EL (cell line): ENCODE data around the gene EYS.
"Not testable (repeated sequence)": the region's sequence is repeated elsewhere in the genome, so short reads cannot be mapped to it uniquely, and the experiment has no call there.

ENCODE experiments used
- DNase-seq: peaks from one replicate; pipeline ENCODE4 v3.0.0-alpha.2; 2016

Gene EYS

DNA sequence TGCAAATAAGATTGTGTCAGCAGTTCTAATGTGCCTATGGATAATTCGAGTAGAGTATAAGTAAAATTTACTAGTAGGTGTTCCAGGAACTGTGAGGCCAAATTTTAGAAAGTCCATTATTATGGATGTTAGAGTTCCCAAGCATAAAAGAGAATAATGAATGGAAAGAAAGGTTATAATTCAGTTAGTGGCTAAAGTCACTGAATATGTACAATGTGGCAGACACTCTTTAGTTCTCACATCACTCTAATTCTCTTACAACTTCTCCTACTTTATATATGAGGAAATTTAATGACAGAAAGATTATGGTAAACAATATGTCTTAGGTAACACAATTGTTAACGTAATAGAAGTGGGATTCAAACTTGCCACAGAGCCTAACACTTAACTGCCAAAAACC is 75.3 kb downstream of the EYS start:
- no peak for DNase-seq

DNA sequence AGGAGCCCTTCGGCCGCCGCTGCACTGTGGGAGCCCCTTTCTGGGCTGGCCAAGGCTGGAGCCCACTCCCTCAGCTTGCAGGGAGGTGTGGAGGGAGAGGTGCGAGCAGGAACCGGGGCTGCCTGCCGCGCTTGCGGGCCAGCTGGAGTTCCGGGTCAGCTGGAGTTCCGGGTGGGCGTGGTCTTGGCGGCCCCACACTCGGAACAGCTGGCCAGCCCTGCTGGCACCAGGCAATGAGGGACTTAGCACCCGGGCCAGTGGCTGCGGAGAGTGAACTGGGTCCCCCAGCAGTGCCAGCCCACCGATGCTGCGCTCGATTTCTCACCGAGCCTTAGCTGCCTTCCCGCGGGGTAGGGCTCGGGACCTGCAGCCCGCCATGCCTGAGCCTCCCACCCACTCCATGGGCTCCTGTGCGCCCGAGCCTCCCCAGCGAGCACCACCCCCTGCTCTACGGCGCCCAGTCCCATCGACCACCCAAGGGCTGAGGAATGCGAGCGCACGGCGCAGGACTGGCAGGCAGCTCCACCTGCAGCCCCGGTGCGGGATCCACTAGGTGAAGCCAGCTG is 79.5 kb downstream of the EYS start:
- not testable (repeated sequence) for DNase-seq

DNA sequence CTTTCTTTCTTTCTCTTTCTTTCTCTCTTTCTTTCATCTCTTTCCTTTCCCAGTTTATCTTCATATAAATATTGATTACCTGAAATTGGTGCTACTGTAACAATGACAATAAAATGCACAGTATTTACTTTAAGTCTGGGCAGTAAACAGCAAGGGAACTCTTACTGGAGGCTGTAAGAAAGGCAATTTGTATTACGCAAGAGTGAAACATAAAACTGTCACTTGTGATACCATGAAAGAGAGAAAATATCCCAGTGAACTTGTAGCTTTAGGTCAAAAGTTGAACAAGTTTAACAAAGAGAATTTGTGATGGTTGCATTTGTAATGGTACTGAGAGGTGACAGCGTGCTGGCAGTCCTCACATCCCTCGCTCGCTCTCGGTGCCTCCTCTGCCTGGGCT is 80.0 kb downstream of the EYS start:
- no peak for DNase-seq

DNA sequence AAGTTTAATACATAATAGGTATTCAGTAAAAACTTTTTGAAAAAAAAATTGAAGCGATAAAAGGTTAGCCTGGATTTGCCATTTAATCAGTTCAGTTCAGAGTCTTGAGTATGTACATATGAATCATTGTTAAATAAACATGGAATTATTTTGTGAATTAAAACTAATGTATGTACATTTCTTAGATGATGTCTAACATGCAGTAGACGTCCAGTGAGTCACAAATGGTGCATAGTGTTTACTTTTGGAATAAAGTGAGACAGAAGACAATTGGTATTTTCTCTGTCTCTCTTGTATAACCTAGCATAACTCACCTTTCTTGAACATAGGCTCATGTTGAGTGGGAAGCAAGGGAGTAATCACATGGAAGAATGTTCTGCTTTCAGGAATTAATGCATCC is 83.5 kb downstream of the EYS start:
- no peak for DNase-seq

DNA sequence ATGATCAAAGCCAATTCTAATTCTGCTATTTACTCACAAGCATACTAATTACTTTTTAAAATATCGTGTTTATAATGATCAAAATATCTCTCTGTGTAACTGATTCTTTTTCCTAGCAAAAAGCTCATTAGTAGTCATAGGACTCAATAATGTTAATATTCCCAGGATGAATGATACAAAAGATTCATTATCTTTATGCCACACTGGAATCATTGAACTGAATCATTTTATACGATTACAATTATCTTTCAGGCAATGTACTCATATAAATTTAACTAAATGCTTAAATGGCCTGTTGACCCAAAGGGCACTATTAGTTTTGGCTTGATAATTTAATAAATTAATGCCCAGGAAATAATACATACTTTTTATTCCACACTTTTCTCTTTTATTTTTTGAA is 96.3 kb downstream of the EYS start:
- no peak for DNase-seq

DNA sequence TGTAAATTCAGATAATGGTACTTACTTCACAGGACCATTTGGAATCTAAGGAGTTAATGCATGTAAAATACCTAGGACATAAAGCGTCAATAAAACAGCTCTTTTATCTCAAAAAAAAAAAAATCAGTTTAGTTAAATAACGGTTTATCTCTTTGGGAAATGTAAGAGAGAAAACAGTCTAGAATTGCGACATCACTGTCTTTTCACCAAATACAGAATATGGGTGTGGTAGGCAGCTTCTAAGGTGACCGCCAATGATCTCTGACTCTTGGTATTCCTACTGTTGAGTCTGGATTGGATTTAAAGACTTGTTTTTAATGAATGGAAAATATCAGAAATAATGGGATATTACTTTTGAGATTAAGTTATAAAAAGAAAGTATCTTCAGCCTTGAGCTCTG is 111.5 kb downstream of the EYS start:
- no peak for DNase-seq

DNA sequence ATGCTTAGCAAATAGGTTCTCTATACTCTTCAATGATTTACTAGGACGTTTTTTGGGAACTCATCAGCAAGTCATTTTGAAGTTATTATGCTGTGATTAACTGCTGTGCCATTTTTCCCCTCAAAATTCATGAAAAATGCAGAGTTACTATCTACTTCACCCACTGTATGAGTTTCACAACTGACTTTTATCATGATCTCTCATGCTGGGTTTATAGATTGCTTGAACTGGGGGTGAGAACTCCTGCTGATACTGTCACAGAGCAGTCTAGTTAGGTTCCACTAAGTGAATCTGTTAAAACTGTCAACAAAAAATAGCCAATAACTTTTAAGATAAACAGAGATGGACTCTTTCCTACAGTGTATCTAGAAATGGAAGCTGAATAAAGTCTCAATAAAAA is 136.7 kb downstream of the EYS start:
- no peak for DNase-seq

DNA sequence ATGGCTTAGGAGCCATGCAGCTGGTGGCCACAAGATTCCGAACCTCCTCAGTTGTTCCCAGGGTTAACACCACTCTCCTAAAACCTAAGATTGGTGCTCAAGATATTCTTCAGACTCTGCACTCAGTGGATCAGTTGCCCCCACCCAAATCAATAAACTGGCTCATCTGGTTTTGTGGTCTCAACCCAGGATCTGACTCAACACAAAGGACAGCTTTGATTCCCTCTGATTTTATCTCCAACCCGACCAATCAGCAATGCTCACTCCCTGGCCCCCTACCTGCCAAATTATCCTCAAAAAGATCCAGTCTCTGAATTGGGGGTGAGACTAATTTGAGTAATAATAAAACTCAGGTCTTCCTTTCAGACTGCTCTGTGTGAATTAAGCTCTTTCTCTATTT is 137.5 kb downstream of the EYS start:
- no peak for DNase-seq

DNA sequence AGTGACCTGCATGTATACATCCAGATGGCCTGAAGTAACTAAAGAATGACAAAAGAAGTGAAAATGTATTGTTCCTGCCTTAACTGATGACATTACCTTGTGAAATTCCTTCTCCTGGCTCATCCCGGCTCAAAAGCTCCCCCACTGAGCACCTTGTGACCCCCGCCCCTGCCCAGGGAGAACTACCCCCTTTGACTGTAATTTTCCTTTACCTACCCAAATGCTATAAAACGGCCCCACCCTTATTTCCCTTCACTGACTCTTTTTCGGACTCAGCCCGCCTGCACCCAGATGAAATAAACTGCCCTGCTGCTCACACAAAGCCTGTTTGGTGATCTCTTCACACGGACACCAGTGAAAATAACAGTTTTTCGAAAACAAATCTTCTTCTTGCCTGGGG is 138.0 kb downstream of the EYS start:
- DNase-seq, result not testable (repeated sequence)

DNA sequence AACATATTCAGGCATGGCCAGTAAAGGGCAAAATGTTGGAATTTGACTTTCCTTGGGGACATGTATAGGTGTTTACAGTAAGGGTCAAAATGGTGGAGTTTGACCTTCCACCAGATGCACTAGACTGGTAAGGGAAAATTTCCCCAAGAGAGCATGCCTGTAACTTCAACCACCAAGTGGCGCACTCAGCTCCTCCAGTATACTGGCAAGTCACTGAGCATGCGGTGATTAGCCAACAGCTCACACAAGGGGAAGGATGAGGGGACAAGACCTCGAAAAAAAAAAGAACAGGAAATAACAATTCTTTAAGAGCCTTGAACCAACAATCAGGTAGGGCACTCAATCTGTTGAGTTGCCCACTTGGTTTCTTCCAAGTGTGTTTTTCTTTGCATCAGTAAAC is 140.9 kb downstream of the EYS start:
- no peak for DNase-seq

DNA sequence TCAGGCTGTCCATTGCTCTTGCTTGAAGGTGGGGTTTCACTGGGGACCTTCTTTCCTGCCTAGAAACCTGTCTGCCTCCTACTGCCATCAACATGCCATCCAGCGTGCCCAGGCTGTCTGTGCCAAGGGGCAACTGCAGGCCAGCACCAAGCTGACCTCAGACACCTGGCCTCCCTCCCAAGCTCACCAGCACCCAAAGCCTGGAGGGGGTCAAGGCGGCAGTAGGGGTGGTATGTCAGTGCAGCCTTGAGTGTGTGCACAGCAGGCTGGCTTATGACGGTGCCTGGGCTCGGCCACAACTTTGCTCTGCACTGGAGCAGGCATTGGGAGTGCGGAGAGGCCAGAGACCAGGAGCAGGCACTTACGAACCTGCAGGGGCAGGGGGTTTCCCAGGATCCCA is 149.0 kb downstream of the EYS start:
- no peak for DNase-seq

DNA sequence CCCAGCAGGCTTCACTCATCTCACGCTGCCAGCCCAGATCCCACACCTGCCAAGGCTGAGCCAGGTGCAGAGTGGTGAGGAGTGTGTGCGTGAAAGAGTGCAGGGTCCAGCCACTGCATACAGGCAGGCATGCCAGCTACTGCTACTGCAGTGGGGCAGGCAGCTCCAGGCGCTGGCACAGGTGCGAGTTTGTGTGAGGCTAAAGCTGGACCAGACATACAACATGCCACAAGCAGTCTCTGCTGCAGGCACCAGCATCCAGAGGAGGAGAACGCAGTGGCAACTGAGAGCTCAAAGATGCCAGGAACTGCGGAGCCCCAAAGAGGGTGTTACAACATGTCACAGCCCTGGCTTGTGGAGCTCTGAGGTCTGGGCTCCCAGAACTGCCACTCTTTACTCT is 149.8 kb downstream of the EYS start:
- no peak for DNase-seq

DNA sequence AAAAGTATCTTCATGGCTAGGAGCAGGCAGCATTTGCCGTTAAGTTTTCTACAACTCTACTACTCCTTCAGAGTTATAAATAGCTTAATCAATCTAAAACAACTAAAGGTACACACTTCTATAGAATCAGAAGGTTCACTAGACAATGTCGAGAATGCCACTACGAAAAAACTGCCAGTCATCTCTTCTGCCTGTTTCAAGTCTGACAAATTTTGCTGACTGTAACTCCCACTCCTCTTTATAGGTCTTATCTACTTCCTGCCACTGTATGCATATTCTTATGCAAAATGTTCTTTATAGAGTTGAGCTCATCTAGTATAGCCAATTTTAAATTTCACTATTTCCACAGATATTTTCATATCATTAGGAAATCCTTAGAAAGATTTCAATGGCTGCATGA is 160.1 kb downstream of the EYS start:
- no peak for DNase-seq

DNA sequence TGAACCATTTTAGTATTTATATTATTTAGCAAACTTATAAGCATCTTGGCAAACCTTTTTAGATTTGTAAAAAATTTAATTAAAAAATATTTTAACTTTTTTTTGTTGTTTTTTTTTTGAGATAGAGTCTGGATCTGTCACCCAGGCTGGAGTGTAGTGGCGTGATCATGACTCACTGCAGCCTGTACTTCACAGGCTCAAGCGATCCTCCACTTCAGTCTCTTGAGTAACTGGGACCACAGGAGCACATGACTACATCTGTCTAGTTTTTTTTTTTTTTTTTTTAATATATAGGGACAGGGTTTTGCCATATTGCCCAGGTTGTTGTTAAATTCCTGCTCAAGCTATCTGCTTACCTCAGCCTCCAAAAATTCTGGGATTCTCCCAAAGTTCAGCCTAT is 161.1 kb downstream of the EYS start:
- DNase-seq, result no peak

DNA sequence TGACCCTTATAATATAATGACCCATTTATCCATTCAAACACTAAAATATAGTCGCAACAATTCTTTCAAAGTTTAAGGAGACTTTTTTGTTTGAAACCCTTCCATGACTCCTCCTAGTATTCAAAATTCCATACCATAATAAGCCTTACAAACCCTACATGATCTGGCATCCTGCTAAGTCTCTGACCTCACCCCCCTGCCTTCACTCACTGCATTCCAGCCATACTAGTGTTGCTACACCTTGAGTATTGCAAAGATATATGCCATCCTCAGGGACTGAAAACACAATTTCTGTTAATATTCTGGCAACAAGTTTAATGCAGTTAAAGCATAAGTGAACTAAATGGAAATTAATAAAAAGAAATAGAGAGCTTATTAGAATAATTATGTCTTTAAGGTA is 168.4 kb downstream of the EYS start:
- DNase-seq, result no peak

DNA sequence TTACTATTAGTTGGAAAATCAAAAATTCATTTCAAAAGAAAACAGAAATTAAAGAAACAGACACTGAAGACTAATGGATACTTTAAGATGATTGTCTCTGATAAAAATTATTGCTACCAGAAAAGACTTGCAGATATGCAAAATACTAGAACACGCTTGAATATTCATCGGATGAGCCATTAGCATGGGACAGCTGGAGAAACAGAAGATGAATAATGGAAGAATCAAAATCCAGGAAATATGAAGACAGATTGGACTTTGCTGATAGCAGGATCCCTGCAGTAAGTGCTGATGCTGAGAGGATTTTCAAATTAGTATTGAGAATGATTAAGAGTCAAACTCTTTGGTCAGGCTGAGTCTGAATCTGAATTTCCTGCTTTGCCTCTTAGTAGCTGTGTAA is 169.4 kb downstream of the EYS start:
- DNase-seq, result no peak

DNA sequence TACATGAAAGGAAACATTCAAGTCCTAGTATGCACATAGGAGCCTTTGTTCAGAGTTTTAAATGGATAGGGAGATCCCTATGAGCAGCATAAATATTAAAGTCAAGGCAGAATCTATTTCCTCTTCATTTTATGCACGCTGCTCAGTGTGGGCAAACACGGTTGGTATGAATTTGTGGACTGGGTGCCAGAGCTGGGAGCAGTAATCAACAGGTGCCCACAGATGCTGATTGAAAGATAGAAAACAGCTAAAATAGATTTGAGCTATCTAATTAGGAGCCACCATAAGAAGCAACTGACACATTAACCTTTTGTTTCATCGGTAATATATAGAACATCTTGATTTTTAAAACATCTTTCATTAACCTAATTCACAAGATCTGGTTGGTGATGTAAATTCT is 175.5 kb downstream of the EYS start:
- no peak for DNase-seq

DNA sequence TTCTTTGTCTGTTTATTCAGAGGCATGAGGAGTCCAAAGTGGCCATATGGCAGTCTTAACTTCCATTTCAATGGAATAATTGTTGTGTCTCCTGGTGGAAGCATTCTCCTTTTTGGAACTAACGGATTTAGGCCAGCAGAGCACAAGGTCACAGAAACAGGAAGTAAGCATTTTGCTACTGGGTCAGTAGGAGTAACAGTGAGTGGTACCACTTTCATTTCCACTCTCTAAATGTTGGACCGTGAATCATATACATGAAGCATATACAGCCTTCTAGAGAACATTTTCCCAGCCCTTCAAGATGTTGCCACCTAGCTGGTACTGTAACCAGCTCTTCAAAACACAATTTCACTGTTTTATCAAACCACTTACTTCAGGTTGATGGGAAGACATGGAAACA is 182.8 kb downstream of the EYS start:
- no peak for DNase-seq

DNA sequence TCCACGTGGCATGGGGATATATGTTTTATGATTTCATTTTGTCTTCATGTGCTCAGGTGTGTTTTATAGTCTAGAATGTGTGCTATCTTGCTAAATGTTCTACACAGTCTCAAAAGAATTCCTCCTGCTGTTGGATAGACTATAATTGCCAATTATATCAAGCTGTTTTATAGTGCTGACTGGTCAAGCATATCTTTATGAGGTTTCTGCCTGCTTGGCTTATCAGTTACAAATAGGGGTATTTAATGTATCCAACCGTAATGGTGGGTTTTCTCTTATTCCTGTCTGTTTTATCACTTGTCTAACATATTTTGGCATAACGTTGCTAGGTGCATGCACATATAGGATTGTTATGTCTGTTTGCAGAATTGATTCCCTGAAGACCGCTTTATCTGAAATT is 201.3 kb downstream of the EYS start:
- no peak for DNase-seq

DNA sequence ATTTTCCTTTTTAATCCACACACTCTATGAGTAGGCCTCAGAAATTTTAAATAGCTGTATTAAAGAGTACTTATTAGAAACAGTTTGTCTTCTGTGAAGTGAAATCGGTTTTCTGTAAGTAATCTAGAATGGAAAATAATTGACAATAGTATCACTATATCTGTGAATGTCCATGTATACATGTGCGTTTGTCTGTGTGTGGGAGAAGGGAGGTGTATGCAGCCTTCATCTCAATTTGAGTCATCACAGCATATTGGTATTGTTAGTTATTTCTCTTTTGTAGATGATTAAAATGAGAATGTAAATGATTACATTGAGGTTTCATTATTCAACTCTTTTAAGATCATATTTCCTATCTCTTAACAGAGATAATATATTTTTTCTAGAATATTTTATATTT is 206.0 kb downstream of the EYS start:
- DNase-seq, result no peak

DNA sequence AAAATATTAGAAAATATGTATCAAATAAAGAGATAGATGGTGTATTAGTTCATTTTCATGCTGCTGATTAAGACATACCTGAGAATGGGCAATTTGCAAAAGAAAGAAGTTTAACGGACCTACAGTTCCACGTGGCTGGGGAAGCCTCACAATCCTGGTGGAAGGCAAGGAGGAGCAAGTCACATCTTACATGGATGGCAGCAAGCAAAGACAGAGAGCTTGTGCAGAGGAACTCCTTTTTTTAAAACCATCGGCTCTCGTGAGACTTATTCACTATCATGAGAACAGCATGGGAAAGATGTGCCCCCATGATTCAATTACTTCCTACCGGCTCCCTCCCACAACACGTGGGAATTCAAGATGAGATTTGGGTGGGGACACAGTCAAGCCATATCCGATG is 223.4 kb downstream of the EYS start:
- not testable (repeated sequence) for DNase-seq

DNA sequence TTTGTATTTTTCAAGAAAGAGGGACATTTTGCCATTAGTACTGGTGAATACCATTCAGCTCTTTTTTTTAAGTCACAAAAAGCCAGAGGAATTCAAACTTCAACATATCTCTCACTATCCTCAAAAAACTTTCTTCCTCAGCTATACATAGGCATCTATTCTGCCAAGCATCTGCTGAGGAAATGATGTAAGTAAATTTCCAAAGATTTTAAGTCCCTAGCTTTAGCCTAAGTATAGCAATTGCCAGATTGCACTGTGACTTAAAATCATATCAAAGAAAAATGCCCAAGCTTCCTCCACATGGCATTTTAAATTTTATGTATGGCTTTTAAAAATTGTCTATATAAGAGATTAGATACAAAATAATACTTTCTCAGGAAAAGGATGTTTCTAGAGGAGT is 237.4 kb downstream of the EYS start:
- DNase-seq, result no peak

DNA sequence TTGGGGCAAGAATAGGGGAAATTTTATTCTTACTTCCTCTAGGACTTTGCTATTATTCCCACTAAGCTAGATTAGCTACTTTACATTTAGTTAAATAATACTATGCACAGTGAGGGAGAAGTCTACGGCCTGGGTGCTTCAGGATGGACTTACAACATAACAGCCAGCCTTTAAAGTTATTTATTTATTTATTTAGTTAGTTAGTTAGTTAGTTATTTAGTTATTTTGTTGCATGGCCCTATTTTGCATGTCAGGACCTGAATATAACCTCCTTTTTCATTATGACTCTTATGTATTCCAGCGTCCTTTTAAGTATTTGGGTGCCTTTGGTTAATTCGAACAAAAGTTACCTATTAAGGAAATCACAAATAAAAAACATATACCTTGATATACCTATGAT is 238.7 kb downstream of the EYS start:
- DNase-seq, result no peak

DNA sequence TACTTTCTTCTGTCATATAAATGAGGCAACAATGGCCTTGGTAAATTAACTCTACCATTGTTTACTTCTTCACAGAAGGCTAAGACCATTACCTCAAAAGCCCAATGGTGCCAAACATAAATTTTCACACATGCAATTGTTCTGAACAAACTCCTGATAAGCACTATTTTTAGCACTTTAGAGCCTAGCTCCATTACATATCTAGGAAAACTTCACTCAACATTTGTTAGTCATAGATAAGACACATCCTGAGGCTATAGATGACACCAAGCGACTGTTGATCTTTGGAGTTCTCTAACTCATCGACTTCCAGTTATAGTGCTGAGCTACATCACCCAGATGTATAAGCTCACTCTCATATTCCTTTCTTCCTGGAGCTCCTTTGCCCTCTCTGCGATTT is 245.9 kb downstream of the EYS start:
- no peak for DNase-seq

DNA sequence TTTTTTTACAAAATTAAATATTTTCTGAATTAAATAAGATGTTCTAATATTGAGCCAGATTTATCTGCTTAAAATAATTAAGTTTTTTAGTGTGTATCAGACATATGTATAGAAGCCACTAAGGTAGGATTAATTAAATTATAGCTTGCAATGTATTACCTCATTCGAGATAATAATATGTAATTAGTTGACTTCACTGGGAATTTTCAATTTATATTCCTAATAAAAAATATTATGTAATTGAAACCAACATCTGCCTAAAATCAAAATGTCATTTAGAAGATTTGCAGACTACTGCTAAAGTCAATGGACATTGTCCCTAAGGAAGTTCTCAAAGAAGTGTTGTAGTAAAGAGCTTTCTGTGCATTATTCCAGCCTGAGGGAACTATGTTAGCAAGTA is 254.7 kb downstream of the EYS start:
- no peak for DNase-seq

DNA sequence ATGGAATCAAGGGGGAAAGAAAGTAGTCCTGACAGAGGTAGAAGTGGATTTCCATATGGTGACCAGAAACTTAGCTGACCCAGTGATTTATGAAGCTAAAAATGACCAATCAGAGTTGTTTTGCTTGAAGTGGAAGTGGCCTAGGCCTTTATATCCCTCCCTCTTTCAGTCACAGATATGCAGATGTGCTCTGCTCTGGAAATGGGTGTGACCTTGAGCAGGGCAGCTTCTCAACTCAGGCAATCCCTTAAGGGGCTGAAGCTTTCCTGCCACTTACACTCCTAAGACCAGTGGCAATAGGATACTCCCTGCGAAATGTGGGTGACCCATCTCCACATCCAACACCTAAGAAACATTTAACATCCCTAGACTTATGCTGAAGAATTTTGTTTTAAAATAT is 256.6 kb downstream of the EYS start:
- no peak for DNase-seq
